Fibroblast of skin of right biceps (primary cell): ENCODE results near the gene CNMD.
"Not testable (repeated sequence)": the region's sequence is repeated elsewhere in the genome, so short reads cannot be mapped to it uniquely, and the experiment has no call there.

ENCODE experiments used
- DNase-seq: peaks from one replicate; pipeline ENCODE4 v3.0.0-alpha.2; 2013

The CNMD gene

GRCh38 chr13:52743988-52744387 is 4.4 kb upstream of the CNMD start:
- no peak for DNase-seq

- no peak for DNase-seq
Measured at GRCh38 chr13:52743569-52743968, 3.9 kb upstream of the CNMD start.

DNA sequence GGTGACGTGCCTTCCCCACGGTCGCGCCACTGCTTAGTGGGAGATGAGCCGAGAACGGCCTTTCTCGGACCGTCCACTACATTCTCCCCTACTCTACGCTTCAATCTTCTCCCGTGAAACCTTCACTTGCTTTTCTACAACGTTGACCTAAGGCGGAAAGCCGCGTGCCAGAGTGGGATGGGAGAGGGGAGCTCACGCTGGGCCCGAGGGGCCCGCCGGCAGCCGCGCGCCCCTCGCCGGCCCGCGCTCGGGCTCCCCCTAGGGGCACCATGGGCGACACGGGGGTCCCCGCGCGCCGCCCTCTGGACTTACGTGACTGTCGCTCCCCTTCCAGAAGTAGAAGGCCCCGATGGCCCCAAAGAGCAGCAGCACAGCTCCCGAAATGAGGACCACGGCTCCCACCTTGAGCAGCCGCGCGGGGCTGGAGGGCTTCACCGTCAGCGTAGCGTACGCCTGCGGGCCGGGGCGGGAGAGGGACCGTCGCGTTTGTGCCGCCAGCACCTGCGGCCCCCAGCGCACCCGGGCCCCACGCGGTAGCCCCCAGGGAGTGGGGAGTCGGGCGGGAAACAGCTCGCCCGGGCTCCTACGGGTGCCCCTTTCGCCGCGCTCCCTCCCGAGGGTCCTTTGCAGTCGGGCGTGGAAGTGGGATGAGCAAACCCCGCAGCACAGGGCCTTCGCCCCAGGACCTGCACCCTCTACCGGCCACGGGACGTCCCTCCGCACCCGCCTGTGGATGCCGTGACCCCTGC is 727 bp downstream of the CNMD start:
- DNase-seq = peak; percentile 2

- no peak for DNase-seq
Measured at GRCh38 chr13:52737965-52738364, 1.7 kb downstream of the CNMD start.

DNA sequence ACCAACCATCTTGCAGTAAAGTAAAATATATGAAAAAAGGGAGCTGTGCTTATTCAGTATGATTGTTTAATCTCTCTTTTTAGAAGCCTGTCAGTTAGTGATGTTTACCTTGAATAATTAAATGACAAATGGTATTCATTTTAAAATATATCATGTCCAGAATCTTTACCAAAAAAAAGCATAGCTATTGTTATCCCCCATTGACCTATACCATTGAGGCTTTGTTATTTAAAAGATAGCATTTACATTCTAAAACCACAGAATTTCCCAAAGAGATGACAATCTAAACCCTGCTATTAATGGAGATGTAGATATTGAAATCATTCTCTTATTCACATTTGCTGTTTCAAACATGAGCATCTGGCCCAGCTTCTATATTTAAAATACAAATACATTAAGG is 2.2 kb downstream of the CNMD start:
- DNase-seq = no peak

GRCh38 chr13:52736891-52737290 is 2.7 kb downstream of the CNMD start:
- DNase-seq = no peak

GRCh38 chr13:52734075-52734623 is 5.5 kb downstream of the CNMD start:
- DNase-seq = no peak

GRCh38 chr13:52726258-52726657 is 13.4 kb downstream of the CNMD start:
- no peak for DNase-seq

DNA sequence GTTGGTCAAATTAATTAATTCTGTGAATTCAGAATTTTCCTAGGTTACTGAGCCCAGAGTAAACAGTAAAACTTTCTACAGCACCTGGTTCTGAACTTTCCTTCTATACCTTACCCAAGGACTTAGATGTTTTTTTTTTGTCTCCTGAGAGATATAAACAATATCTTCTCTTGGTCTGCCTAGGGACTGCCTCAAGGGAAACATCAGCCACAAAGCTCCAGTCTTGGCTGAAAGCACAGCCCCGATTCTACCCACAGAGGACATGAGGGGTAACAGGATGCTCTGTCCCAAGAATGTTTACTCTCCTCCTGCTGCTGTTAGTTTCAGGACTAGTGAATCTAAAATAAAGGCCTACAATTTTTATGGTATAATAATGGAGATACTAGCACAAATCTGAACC is 14.3 kb downstream of the CNMD start:
- DNase-seq = no peak

- no peak for DNase-seq
Measured at GRCh38 chr13:52723181-52723580, 16.4 kb downstream of the CNMD start.

DNA sequence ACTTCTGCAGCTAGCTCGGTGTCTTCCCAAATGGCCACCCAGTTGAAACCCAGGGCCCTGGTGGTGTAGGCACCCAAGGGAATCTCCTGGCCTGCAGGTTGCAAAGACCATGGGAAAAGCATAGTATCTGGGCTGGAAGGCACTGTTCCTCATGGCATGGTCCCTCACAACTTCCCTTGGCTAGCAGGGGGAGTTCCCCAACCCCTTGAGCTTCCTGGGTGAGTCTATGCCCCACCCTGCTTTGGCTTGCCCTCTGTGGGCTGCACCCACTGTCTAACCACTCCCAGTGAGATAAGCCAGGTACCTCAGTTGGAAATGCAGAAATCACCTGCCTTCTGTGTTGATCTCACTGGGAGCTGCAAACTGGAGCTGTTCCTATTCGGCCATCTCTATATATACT is 18.3 kb downstream of the CNMD start:
- not testable (repeated sequence) for DNase-seq

DNA sequence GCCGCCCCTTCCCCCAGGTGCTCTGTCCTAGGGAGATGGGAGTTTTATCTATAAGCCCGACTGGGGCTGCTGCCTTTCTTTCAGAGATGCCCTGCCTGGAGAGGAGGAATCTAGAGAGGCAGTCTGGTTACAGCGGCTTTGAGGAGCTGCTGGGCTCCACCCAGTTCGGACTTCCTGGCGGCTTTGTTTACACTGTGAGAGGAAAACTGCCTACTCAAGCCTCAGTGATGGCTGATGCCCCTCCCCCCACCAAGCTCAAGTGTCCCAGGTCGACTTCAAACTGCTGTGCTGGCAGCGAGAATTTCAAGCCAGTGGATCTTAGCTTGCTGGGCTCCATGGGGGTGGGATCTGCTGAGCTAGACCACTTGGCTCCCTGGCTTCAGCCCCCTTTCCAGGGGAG is 18.7 kb downstream of the CNMD start:
- DNase-seq = not testable (repeated sequence)

- no peak for DNase-seq
Measured at GRCh38 chr13:52713894-52714293, 25.7 kb downstream of the CNMD start.

DNA sequence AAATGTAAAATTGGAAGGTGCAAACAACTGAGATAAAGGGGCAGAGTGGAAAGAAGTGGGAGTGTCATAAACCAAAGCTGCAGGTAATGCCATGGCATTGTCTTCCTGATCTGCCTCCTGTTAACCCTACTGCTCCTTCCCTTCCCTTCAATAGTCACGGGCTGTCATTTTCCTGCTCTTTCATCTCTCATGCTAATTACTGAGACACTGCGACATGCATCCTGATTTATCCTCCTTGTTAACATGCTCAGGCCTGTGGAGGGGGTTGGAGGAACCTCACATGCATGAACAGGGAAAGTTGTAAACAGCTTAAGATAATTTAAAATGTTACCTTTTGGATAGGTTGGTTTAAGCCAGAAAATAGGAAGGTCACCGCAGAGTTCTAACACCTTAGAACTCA is 27.2 kb downstream of the CNMD start:
- no peak for DNase-seq

GRCh38 chr13:52711286-52711685 is 28.3 kb downstream of the CNMD start:
- DNase-seq = no peak

DNA sequence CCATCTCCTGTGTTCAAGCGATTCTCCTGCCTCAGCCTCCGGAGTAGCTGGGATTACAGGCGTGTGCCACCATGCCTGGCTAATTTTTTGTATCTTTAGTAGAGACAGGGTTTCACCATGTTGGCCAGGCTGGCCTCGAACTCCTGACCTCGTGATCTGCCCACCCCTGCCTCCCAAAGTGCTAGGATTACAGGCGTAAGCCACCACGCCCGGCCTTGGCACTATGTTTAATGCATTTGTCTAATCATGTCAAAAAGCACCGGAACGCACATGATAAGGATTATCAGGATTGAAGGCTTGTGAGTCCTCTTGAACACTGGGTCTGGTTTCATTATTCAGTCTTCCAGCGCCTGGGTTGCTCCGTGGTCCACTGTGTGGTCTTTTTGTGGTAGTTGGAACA is 31.4 kb downstream of the CNMD start:
- not testable (repeated sequence) for DNase-seq

DNA sequence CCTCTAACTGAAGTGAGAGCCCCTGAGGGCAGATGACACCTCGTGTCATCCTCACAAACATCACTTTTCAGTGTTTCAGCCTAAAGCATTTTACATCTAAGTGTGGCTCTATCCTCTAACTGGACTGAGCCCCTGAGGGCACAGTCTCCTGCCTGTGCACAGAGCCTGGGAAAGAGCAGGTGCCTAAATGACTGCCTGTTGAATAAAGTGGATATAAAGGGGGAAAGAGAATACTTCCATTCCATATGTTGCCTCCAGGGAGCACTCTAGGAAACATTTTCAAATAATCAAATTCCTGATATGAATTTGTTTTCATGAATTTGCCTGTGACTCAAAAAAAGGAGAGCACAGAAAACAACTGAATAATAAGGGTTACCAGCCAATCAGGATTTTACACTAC is 32.2 kb downstream of the CNMD start:
- no peak for DNase-seq

DNA sequence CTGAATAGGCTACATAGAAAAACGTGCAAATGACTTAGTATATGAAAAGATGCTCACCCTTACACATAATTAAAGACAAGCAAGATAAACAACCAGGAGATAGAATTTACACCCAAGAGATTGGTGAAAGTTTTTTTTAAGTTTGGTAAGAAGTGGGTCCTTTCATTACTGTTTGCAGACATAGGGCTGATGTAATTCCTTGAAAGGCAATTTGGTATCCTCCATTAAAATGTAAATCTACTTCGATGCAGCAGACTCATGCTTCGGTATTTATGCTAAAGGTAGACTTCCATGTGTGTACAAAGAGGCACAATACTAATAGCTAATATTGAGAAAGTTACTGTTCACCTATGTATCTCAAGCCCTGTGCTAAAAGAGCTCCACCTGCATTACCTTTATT is 33.5 kb downstream of the CNMD start:
- no peak for DNase-seq

DNA sequence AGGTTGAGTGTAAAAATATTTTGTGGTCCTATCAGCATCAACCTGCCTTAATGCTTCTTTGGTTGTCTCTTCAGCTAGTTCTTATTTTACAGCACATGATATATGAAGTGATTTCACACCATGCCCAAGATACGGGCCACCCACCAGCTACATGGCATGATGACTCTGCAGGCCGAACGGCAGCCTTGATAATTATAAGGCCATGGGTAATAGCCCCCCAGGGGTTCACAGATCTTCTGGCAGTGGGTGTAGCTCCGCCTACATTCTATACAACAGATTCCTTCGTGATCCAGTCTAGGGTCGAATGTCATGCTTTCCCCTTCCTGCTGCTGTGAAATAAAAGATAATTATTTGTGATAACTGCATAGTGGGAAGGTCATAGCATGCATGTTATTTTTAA is 36.1 kb downstream of the CNMD start:
- DNase-seq = no peak

- no peak for DNase-seq
Measured at GRCh38 chr13:52701728-52702465, 37.7 kb downstream of the CNMD start.

DNA sequence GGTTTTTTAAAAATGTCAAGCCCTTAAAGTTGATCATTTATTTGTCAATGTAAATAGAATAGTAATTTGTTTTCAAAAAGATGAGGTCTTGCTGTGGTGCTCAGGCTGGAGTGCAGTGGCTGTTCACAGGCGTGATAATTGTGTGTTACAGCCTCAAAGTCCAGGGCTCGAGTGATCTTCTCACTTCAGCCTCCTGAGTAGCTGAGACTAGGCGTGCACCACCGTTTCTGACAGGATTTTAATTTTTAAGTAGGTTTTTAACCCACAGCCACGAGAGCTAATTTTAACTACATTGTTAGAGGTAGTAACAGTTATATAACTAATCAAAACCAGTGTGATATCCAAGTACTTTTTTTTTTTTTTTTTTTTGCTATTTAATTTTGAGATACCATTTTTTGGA is 43.1 kb downstream of the CNMD start:
- DNase-seq = no peak

- DNase-seq = peak; percentile 39
Measured at GRCh38 chr13:52695856-52696255, 43.8 kb downstream of the CNMD start.

- DNase-seq = peak; percentile 33
Measured at GRCh38 chr13:52686376-52686775, 53.2 kb downstream of the CNMD start.

- DNase-seq = not testable (repeated sequence)
Measured at GRCh38 chr13:52685806-52686205, 53.8 kb downstream of the CNMD start.
